NT2/D1 (cell line): ENCODE data around the gene OPCML.

Experiments
- DNase-seq: peaks from one replicate; pipeline ENCODE4 v3.0.0-alpha.2; 2011; ENCODE audit warnings: low read depth, low spot score
- H3K27me3 ChIP-seq: 2 replicates; pipeline ENCODE4 v1.6.0; 2011; ENCODE audit warnings: mild to moderate bottlenecking; ENCODE audit not compliant: insufficient read length, insufficient read depth
- H3K36me3 ChIP-seq: 2 replicates; pipeline ENCODE4 v1.6.1; 2011; ENCODE audit warnings: mild to moderate bottlenecking, low read length, mixed read lengths; ENCODE audit not compliant: insufficient read depth, insufficient read length
- H3K4me1 ChIP-seq: 2 replicates; pipeline ENCODE4 v1.5.1; 2011; ENCODE audit not compliant: insufficient read depth, insufficient read length
- H3K4me3 ChIP-seq: 2 replicates; pipeline ENCODE4 v1.5.1; 2011; ENCODE audit warnings: low read depth; ENCODE audit not compliant: insufficient read length
- H3K9ac ChIP-seq: 2 replicates; pipeline ENCODE4 v1.6.0; 2011; ENCODE audit warnings: low read depth; ENCODE audit not compliant: insufficient read length
- H3K9me3 ChIP-seq: 2 replicates; pipeline ENCODE4 v1.5.1; 2011; ENCODE audit warnings: mild to moderate bottlenecking, low read length; ENCODE audit not compliant: insufficient read depth
- SUZ12 ChIP-seq: IDR thresholded peaks from 2 replicates; pipeline ENCODE4 v1.6.1; 2011; ENCODE audit not compliant: insufficient read length, insufficient read depth; ENCODE audit errors: extremely low read depth
- YY1 ChIP-seq: IDR thresholded peaks from 2 replicates; pipeline ENCODE4 v1.6.1; 2011; ENCODE audit not compliant: insufficient read length, insufficient read depth
- ZNF274 ChIP-seq: IDR thresholded peaks from 2 replicates; pipeline ENCODE4 v1.6.1; 2011; ENCODE audit warnings: mild to moderate bottlenecking, low read depth, low read length

OPCML gene

GRCh38 chr11:133168016-133168415 is 364.3 kb downstream of the OPCML start:
- Histone ChIP-seq H3K27me3 (no peaks in the 10 kb centered on the region), H3K9ac (no peak overlapping the region)
- TF ChIP-seq SUZ12: no peak
- no peak for TF ChIP-seq ZNF274
- TF ChIP-seq YY1: no peak

GRCh38 chr11:133166662-133167061 is 365.6 kb downstream of the OPCML start:
- DNase-seq: no peak
- TF ChIP-seq ZNF274 (no peak), YY1 (no peak), SUZ12 (no peak)
- no peak overlapping the region for H3K4me3 ChIP-seq
- H3K9me3 ChIP-seq: no peaks in the 10 kb centered on the region
- no peaks in the 10 kb centered on the region for H3K36me3 ChIP-seq
- H3K27me3 ChIP-seq: no peaks in the 10 kb centered on the region
- peaks cover 7% of the 10 kb centered on the region for H3K4me1 ChIP-seq
- no peak overlapping the region for H3K9ac ChIP-seq

More at GRCh38 chr11:133168016-133168415, 364.3 kb downstream of the OPCML start:
- Histone ChIP-seq H3K4me3 (no peak overlapping the region), H3K9me3 (no peaks in the 10 kb centered on the region), H3K4me1 (peaks cover 7% of the 10 kb centered on the region), H3K36me3 (no peaks in the 10 kb centered on the region)
- DNase-seq: no peak

- Histone ChIP-seq H3K9me3 (no peaks in the 10 kb centered on the region), H3K4me1 (peaks cover 7% of the 10 kb centered on the region), H3K4me3 (no peak overlapping the region), H3K9ac (no peak overlapping the region), H3K27me3 (no peaks in the 10 kb centered on the region), H3K36me3 (no peaks in the 10 kb centered on the region)
- no peak for DNase-seq
- no peak for TF ChIP-seq YY1
- no peak for TF ChIP-seq SUZ12
- TF ChIP-seq ZNF274: no peak
Measured at GRCh38 chr11:133164986-133165385, 367.3 kb downstream of the OPCML start.

GRCh38 chr11:133163463-133164419 is 368.6 kb downstream of the OPCML start:
- Histone ChIP-seq H3K4me1 (peaks cover 7% of the 10 kb centered on the region), H3K9ac (no peak overlapping the region), H3K9me3 (no peaks in the 10 kb centered on the region), H3K36me3 (no peaks in the 10 kb centered on the region), H3K27me3 (no peaks in the 10 kb centered on the region), H3K4me3 (no peak overlapping the region)
- DNase-seq: peak; percentile 42
- no peak for TF ChIP-seq ZNF274
- TF ChIP-seq YY1: no peak
- no peak for TF ChIP-seq SUZ12

DNA sequence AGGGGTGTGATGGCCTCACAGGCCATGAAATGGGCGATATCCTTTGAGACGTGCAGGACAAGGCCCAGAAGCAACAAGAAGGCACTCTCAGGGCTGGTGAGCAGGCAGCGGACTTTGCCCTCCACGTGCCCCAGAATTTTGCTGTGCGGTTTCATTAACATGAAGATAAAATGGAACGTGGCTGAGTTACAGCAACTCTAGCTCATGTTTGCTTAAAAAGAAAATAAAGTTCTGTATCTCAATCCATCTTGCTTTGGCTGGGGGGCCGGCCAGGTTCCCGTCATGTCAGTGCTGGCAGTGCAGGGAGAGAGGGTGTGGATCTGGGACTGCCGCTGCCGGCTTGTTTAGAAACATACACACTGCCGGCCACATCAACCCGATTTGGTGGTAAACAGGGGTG is 370.1 kb downstream of the OPCML start:
- Histone ChIP-seq H3K27me3 (no peaks in the 10 kb centered on the region), H3K9ac (no peak overlapping the region), H3K4me3 (no peak overlapping the region), H3K4me1 (peaks cover 7% of the 10 kb centered on the region), H3K9me3 (no peaks in the 10 kb centered on the region), H3K36me3 (no peaks in the 10 kb centered on the region)
- DNase-seq: no peak
- TF ChIP-seq SUZ12: no peak
- no peak for TF ChIP-seq ZNF274
- no peak for TF ChIP-seq YY1

- no peaks in the 10 kb centered on the region for H3K9me3 ChIP-seq
- H3K9ac ChIP-seq: no peak overlapping the region
- no peaks in the 10 kb centered on the region for H3K27me3 ChIP-seq
- H3K4me1 ChIP-seq: peaks cover 6% of the 10 kb centered on the region
- TF ChIP-seq SUZ12 (no peak), YY1 (no peak), ZNF274 (no peak)
- no peaks in the 10 kb centered on the region for H3K36me3 ChIP-seq
- no peak overlapping the region for H3K4me3 ChIP-seq
- DNase-seq: no peak
Measured at GRCh38 chr11:133160754-133161153, 371.5 kb downstream of the OPCML start.

DNA sequence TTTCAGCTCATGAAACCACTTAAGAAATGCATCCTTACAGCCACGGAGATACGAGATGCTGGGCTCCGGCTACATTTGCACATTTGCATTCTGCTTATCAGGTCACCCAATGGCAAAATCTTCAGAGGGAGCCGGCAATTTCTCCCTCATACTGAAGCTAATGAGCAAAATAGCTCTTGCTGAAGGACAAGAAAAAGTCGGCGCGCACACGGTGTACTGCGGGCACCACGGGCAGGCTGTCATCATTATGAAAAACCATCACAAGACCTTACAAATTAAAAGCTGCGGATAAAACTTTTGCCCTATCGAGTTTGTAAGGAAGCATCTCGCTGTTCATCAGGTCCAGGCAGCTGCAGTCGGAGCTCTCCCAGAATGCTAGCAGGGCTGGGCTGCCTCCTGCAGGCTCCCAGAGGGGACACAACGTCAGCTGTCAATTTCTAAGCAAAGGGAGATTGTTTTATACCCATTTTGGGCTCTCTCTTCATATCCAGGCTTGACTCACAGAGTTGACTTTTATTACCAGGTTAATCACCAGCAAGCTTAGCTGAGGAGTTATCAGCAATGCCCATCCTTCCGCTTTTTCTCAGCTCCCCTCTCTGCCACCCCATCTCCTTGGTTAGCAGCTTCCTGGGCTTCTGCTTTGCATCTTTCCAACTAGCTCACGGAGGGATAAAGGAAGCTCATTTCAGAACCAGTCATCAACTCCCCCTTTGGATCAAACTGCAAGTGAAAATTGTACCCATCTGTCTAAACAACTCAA is 375.1 kb downstream of the OPCML start:
- H3K9me3 ChIP-seq: no peaks in the 10 kb centered on the region
- H3K27me3 ChIP-seq: no peaks in the 10 kb centered on the region
- no peaks in the 10 kb centered on the region for H3K4me1 ChIP-seq
- H3K4me3 ChIP-seq: no peak overlapping the region
- DNase-seq: no peak
- H3K9ac ChIP-seq: no peak overlapping the region
- TF ChIP-seq SUZ12 (no peak), YY1 (no peak), ZNF274 (no peak)
- no peaks in the 10 kb centered on the region for H3K36me3 ChIP-seq
